Measurements from ENCODE around the gene ZBTB8B. TPM values are rescaled to one million over a fixed set of nuclear protein-coding genes. Genes with fewer than 3 reads are reported as not detected.
"Not testable (repeated sequence)": the region's sequence is repeated elsewhere in the genome, so short reads cannot be mapped to it uniquely, and the experiment has no call there.

Gene ZBTB8B
- 1 to 10 TPM in 4 of 5 donors, under 1 TPM in 1; 0.92 to 2.0 (median 1.4) TPM for polyA plus RNA-seq (ENCODE audit: insufficient read depth in 1 of 5, insufficient read length in 5 of 5, low replicate concordance in 1 of 5)
- long read RNA-seq, donor 1, result 0 reads
- long read RNA-seq, donor 2, result 0 reads
- long read RNA-seq, donor 3, result 0 reads
- long read RNA-seq, donor 4, result 0 reads
- long read RNA-seq, donor 5, full-length matches to known transcripts, result 1 of 1 reads
- long read RNA-seq, donor 5, partial matches to known transcripts, result 0 of 1 reads
- long read RNA-seq, donor 5, other reads (novel, unspliced or antisense), result 0 of 1 reads
- long read RNA-seq, donor 6, full-length matches to known transcripts, result 1 of 1 reads
- long read RNA-seq, donor 6, partial matches to known transcripts, result 0 of 1 reads
- long read RNA-seq, donor 6, other reads (novel, unspliced or antisense), result 0 of 1 reads
- long read RNA-seq, donor 7, result 0 reads
- long read RNA-seq, donor 8, result 0 reads

DNA sequence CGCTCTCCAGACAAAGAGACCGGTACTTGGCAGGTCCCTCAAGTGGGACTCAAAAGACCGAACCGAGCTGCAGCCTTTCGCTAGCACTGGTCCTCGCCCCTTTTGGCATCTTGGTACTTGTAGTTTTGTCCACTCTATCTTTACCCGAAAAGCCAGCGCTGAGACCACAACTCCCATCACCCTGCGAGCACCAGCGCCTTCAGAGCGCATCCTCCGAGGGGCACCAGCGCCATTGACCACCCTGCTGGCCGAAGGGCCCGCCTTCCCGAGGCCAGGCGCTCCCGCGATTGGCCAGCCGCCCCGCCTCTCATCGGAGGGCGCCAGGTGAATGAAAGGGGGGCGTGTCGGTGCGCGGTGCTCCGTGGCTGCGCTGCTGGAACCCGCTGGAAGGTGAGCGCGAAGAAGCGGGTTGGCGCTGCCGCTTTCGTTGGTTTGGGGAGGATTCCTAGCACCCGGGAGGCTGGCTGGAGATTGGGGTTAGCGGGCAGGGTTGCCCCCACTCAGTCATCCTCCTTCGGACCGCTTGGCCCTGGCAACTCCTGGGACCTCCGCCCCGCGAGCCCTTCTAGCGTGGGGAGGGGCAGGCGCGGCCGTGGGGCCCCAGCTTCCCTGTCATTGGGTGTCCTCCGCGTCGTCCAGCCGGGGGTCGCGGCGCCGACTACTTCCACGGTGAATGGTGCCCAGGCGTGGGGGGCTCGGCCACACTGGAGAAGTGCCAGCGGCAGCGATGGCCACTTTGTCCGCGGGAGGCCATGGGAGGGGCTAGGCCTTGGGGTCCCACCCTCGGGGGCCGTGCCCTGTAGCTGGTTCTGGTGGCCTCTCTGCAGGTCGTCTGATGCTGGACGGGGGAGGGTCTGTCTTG lies at the start of gene ZBTB8B:
TSS of gene ZBTB8B (plus strand) at position 357 of the 862 bp plus-strand sequence. CDS start 5,553 bp downstream, outside the sequence.
- peak; percentile 85 to 90 for DNase-seq

DNA sequence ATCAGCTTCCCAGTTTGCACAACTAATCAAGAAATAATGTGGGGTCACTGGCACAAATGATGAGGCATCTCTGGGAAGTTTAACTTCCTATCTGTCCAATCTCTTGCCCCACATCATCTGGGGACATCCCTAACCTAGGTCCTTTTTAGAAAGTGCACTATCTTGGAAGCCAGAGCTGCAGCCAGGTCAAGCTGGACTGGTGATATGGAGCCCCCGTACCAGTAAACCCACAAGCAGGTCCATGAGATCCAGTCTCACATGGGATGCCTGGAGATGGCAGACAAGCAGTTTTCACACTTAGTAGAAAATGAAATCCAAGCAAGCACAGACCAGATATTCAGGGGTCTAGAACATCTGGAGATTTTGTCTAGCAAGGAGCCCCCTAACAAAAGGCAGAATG lies 43.1 kb upstream of the ZBTB8B start:
- DNase-seq, result no peak

DNA sequence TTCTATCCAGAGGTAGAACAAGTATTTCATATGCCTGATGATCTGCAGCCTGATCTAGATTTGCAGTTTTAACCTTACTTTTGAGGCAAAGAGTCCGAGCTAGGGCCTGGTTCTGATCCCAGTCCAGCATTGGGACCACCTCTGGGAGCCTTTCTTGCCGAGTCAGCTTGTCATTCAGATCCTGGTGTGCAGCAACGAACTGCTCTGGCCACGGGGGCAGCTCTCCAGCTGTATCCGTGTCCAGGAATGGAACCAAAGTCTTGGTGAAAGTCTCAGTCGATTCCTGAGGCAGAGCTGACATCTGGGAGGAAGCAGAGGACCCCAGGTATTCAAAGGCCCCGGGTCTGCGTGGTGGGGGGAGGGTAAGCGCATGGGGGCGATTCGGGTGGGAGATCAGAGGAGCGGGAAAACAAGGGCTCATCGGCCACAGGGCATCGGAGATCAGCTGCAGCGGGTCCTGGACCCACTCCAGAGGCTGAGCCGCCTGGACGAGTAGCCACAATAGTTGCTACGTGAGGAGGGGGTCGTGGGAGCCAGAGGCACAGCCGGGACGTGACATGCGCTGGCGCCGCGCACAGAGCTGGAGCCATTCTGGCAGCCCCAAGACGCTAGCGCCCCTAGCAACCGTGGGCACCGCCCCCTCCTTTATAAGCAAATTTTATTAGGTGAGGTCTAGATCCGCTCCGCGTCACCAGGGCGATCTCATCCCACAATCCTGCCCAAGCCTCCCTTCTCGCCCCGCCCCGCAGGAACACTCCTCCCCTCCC lies 38.2 kb upstream of the ZBTB8B start:
- peak; percentile 28 to 30 for DNase-seq

DNA sequence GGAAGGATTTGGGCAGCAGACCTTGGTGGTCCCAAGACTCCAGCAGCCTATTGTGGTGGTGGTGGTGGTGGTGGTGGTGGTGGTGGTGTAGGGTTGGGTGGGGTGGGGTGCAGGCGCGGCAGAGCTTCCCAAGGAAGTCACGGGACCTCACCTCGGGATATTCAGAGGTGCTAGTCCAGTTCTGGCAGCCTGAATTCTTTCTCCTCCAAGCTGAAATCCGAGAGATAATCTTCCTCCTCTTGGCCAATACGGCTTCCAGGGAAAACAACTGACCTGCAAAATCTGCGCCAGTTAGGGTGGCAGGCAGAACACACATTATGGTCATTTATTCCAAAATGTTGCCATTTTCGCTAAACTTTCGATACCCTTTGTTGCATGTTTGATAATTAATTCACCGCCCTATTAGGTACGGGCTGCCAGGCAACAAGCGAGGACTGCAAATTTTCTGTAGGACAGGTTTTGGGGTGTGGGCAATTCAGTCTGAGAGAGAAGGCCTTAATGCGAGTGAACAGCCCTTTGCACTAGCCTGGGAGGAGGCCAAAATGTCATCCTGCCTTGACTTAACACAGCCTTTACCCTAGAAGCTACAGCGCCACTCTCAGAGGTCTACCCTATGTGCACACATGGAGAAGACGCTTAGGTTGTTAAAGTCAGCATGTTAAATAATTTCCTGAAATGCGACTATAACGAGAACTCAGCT lies 37.5 kb upstream of the ZBTB8B start:
- DNase-seq, result no peak

DNA sequence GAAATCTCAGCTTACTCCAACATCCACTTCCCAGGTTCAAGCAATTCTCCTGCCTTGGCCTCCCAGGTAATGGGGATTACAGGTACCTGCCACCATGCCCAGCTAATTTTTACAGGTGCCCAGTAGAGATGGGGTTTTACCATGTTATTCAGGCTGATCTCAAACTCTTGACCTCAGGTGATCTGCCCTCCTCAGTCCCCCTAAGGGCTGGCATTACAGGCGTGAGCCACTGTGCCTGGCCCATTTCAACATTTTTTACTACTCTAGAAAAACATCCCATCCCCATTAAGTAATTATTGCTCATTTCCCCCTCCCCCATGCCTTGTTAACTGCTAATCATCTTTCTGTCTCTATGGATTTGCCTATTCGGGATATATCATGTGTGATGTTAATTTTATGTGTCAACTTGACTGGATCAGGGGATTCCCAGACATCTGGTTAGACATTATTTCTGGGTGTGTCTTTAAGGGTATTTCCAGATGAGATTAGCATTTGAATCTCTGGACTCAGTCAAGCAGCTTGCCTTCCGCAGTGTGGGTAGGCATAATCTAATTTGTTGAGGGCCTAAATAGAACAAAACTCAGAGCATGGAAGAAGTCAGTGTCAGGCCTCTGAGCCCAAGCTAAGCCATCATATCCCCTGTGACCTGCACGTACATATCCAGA lies 33.0 kb upstream of the ZBTB8B start:
- no peak for DNase-seq

DNA sequence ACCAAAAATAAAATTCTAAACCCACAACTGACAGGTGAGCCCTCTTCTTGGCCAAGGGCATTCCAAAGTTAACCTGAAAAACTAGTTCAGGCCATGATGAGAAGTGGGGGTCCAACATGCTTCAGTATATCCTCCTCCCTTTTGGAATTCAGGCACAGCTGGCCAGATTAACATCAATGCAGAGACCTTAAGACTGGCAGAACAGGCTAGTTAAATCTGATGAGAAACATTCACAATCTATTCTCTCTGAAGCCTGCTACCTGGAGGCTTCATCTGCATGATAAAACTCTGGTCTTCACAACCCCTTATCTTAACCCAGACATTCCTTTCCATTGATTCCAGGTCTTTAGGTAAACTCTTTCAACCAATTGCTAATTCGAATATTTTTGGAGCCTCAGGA lies 26.7 kb upstream of the ZBTB8B start:
- DNase-seq, result no peak

DNA sequence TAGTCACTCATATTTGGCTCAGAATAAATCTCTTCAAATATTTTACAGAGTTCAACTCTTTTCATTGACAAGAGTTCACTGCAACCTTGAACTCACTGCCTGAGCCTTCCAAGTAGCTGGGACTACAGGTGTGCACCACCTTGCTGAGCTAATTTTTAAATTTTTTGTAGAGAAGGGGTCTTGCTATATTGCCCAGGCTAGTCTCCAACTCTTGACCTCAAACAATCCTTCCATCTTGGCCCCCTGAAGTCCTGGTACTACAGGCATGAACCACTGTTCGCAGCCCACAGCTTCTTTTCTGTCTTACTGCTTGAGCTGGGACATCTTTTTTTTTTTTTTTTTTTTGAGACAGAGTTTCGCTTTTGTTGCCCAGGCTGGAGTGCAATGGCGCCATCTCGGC lies 26.1 kb upstream of the ZBTB8B start:
- DNase-seq, result not testable (repeated sequence)

DNA sequence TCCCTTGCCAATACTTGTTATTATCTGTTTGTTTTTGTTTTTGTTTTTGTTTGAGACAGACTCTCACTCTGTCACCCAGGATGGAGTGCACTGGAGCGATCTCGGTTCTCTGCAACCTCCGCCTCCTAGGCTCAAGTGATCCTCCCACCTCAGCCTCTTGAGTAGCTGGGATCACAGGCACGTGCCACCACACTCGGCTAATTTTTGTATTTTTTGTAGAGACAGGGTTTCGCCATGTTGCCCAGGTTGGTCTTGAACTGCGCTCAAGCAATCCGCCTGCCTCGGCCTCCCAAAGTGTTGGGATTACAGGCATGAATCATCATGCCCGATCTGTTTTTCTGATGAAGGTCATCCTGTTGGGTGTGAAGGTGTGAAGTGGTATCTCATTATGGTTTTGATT lies 23.4 kb upstream of the ZBTB8B start:
- DNase-seq, result not testable (repeated sequence)

DNA sequence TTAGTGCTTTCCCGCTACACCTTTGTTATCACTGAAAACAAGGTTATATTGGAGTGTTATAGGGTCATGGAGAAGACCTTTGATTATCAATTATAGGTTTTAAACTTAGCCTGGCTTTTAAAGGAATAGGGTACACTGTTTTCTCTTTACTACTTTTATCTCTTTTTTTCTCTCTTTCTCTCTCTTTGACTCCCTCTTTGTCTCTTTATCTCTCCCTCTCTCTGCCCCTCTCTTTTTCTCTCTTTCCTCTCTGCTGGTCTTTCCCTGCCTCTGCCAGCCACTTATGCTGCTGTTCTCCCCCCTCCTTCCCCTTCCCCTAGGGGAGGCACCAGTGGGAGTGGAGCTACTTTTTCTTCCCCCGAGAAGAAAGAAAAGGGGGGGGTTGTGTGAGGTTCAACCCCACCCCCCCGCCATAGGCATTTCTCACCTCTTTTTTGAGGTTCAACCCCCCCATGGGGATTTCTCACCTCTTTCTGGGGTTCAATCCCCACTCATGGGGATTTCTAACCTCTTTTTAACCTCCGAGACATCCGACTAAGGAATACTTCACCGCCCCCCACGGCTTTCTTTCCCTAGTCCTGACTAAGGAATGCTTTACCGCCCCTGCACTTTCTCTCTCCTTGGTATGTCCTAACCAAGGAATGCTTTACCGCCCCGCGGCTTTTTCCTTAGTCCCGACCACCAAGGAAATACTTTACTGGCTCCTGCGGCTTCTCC lies 17.2 kb upstream of the ZBTB8B start:
- no peak for DNase-seq

DNA sequence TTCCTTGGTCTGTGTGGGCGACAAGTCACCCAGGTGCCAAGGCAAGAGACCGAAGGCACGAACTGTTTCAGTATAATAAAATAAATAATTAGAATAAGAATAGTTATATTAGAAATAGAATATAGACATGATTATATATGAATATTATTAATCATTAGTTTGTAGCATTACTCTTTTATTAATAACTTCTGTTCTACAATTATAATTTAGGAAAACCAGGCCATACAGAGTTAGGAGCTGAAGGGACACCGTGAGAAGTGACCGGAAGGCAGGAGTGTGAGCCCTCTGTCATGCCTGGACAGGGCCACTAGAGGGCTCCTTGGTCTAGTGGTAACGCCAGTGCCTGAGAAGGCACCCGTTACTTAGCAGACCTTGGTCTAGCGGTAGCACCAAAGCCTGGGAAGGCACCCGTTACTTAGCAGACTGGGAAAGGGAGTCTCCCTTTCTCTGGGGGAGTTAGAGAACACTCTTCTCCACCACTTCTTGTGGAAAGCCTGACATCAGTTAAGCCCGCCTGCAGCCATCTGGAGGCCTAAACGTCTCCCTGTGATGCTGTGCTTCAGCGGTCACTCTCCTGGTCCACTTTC lies 16.6 kb upstream of the ZBTB8B start:
- peak in 1 of 2 donors; percentile 15 for DNase-seq

DNA sequence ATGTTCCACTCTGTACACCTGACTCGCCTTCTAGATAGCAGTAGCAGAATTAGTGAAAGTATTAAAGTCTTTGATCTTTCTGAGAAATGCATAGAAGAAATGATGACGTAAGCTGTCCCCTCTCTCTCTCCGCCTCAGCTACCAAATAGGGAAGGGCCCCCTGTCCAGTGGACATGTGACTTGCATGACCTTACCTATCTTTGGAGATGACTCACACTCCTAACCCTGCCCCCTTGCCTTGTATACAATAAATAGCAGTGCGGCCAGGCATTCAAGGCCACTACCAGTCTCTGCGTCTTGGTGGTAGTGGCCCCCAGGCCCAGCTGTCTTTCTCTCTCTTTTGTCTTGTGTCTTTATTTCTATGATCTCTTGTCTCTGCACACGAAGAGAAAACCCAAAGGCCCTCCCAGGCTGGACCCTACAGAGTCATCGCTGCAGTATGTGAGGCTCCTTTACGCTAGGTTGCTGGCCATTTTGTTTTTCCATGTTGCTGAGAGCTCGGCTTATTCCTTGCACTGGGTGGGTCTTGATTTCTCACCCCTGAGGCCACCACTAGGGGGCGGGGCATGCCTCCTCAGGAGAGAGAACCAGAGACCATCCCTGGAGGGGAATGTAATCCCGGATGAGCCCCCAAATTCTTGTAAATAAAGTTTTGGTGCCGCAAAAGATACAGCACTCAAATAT lies 16.0 kb upstream of the ZBTB8B start:
- DNase-seq, result no peak

DNA sequence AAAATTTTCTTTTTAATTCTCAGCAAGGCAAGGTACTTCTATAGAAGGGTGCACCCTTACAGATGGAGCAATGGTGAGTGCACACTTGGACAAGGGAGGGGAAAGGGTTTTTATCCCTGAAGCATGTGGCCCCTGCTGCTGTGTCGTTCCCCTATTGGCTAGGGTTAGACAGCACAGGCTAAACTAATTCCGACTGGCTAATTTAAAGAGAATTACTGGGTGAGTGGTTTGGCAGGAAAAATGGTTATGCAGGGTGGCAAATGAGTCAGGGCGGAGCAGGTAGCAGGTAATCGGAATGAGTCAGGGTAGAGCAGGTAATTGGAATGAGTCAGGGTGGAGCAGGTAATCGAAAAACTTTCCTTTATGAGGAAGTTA lies 15.4 kb upstream of the ZBTB8B start:
- not testable (repeated sequence) for DNase-seq

DNA sequence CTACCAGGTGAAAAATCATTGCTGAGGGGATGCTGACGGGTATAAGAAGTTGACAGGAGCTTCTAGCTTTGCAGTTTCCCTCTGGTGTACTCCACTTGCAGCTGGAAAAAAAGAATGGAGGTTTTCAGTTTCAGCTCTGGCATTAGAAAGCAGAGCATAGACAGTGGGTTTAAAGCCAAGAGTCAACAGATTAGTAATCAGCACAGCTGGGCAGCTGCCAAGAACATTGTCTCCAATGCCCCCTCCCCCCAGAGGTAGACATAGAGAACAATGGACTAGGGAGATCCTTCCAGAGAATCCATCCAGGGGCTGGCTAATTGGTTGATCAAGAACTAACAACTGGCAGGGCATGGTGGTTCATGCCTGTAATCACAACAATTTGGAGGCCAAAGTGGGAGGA lies 10.1 kb upstream of the ZBTB8B start:
- DNase-seq, result no peak

DNA sequence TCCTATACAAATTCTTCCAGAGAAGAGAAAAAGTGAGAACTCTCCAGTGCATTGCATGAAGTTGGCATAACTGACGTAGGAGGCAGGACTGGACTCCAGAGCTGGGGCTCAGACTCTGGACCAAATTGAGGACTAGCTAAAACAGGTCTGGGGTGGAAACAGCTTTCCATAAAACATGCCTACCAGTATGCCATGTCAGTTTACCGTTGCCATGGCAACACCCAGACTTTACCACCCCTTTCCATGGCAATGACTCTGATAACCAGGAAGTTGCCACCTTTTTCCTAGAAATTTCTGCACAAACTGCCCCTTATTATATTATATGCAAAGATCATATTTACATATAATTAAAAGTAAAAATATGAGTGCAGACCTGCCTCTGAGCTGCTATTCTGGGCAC lies 8.9 kb upstream of the ZBTB8B start:
- no peak for DNase-seq

DNA sequence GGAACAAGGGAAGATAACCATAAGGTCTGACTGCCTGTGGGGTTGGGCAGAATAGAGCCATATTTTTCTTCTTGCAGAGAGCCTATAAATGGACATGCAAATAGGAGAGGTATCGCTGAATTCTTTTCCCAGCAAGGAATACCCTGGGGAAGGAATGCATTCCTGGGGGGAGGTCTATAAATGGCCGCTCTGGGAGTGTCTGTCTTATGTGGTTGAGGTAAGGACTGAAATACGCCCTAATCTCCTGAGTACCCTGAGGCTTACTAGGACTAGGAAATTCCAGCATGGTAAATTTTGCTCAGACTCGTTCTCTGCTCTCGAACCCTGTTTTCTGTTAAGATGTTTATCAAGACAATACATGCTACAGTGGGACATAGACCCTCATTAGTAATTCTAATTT lies 6.1 kb upstream of the ZBTB8B start:
- not testable (repeated sequence) for DNase-seq

DNA sequence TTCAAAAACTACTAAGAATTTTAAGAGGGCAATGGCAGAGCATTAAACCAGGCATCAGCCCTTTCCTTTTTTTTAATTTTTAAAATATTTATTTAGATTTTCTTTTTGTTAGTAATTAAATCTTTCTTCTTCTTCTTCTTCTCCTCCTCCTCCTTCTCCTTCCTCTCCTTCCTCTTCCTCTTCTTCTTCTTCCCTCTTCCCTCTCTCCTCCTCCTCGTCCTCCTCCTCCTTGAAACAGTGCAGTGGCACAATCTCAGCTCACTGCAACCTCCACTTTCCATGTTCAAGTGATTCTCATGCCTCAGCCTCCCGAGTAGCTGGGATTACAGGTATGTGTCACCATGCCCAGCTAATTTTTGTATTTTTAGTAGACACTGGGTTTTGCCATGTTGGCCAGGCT lies 1.9 kb upstream of the ZBTB8B start:
- not testable (repeated sequence) for DNase-seq

DNA sequence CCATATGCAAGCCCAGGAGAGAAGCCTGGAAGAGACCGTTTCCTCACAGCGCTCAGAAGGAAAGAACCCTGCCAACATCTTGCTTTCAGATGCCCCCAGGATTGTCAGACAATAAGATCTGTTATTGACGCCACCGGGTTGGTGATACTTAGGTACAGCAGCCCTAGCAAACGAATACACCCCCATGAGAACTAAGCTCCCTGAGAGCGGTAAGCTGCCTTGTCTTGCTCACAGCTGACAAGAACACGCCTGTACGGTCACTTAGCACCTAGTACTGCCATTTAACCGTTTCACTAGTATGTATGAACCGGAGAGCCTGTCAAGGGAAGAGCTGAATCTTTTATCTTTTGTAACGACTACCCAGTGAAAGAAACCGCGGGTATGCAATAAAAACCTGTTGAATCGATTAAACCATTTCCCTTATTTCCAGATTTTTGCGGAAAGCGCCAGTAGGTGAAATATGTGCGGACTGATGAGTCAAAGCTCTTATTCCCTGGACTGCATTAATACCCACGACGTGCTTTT lies 619 bp upstream of the ZBTB8B start:
- DNase-seq, result peak in 1 of 2 donors; percentile 32

DNA sequence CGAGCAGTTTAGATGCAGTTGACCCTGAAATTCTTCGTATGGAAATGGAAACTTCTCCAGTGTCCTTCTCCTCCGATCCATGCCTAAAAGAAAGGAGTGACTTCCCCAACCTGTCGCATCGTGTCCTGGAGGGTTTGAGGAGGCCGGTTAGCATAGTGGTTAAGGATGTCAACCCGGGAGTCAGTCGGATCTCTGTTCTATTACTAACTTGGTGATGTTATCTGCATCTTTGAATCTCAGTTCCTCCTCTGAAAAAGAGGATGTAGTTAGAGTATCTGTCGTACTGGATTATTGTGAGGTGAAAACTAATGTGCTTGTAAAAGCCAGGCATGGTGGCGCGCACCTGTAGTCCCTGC lies 684 bp downstream of the ZBTB8B start:
- DNase-seq, result no peak

DNA sequence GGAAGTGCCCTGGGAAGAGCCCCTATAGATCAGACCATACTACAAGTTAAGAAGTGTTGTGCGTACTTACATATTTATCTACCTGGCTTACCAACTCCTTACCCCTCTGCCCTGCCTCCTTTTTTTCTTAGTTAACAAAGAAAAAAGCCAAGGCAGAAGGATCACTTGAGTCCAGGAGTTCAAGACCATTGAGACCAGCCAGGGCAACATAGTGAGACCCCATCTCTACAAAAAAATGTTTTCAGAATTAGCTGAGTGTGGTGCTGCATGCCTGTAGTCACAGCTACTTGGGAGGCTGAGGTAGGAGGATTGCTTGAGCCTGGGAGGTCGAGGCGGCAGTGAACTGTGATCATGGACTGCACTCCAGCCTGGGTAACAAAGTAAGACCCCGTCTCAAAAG lies 1.9 kb downstream of the ZBTB8B start:
- DNase-seq, result no peak
